HEK293T (cell line): ENCODE results near the gene HLA-E.

Experiments used
- CTCF ChIA-PET: fragments of 350-600 bp; formaldehyde crosslinking; extraction: SDS; loops from one replicate; lab custom pipeline; 2021; ENCODE audit warnings: antibody characterized with exemption, inconsistent platforms; lab: Yijun Ruan, JAX
- POLR2A ChIA-PET: fragments of 350-600 bp; formaldehyde crosslinking; extraction: SDS; loops from one replicate; lab custom pipeline; 2020; ENCODE audit warnings: antibody characterized with exemption, inconsistent platforms; lab: Yijun Ruan, JAX
- DNase-seq: peaks from one replicate; pipeline ENCODE4 v3.0.0; 2012; ENCODE audit warnings: mixed read lengths; ENCODE audit errors: extremely low spot score
- ARNT ChIP-seq: fragments of 450-650 bp; IDR thresholded peaks from 2 replicates; pipeline ENCODE4 v1.6.1; 2017; ENCODE audit warnings: mild to moderate bottlenecking
- BHLHE40 ChIP-seq: fragments of 450-650 bp; IDR thresholded peaks from 2 replicates; pipeline ENCODE4 v1.6.1; 2016; ENCODE audit warnings: mild to moderate bottlenecking, moderate library complexity, borderline replicate concordance
- CTBP1 ChIP-seq: fragments of 450-650 bp; IDR thresholded peaks from 2 replicates; pipeline ENCODE4 v1.6.1; 2016; ENCODE audit warnings: borderline replicate concordance
- ELF4 ChIP-seq: fragments of 450-650 bp; IDR thresholded peaks from 2 replicates; pipeline ENCODE4 v1.6.1; 2017; ENCODE audit warnings: antibody characterized with exemption
- FOXA1 ChIP-seq: fragments of 450-650 bp; IDR thresholded peaks from 2 replicates; pipeline ENCODE4 v1.6.1; 2016; ENCODE audit warnings: mild to moderate bottlenecking
- FOXK2 ChIP-seq: fragments of 450-650 bp; IDR thresholded peaks from 2 replicates; pipeline ENCODE4 v1.6.1; 2016; ENCODE audit warnings: mild to moderate bottlenecking
- FOXM1 ChIP-seq: fragments of 450-650 bp; IDR thresholded peaks from 2 replicates; pipeline ENCODE4 v1.6.1; 2017; ENCODE audit warnings: mild to moderate bottlenecking, borderline replicate concordance
- HDGF ChIP-seq: fragments of 450-650 bp; IDR thresholded peaks from 2 replicates; pipeline ENCODE4 v1.6.1; 2017; ENCODE audit warnings: antibody characterized with exemption, borderline replicate concordance
- L3MBTL2 ChIP-seq: fragments of 450-650 bp; conservative IDR thresholded peaks from 2 replicates; pipeline ENCODE4 v1.6.1; 2016; ENCODE audit warnings: mild to moderate bottlenecking
- LEF1 ChIP-seq: fragments of 450-650 bp; IDR thresholded peaks from 2 replicates; pipeline ENCODE4 v1.6.1; 2017; ENCODE audit warnings: mild to moderate bottlenecking, borderline replicate concordance
- NFRKB ChIP-seq: fragments of 450-650 bp; IDR thresholded peaks from 2 replicates; pipeline ENCODE4 v1.6.1; 2016; ENCODE audit warnings: mild to moderate bottlenecking, moderate library complexity
- PKNOX1 ChIP-seq: fragments of 450-650 bp; IDR thresholded peaks from 2 replicates; pipeline ENCODE4 v1.6.1; 2016
- SP1 ChIP-seq: fragments of 450-650 bp; IDR thresholded peaks from 2 replicates; pipeline ENCODE4 v1.6.1; 2017
- SUZ12 ChIP-seq: fragments of 450-650 bp; IDR thresholded peaks from 2 replicates; pipeline ENCODE4 v1.6.1; 2016; ENCODE audit warnings: mild to moderate bottlenecking
- TARDBP ChIP-seq: fragments of 450-650 bp; IDR thresholded peaks from 2 replicates; pipeline ENCODE4 v1.6.1; 2016
- ZNF384 ChIP-seq: fragments of 450-650 bp; IDR thresholded peaks from 2 replicates; pipeline ENCODE4 v1.6.1; 2016

HLA-E gene

GRCh38 chr6:30500421-30501355 lies 11.4 kb downstream of the HLA-E start:
- TF ChIP-seq NFRKB (no peak), FOXM1 (no peak), PKNOX1 (no peak), CTBP1 (no peak), SP1 (no peak), ZNF384 (no peak), ARNT (no peak), LEF1 (no peak), SUZ12 (no peak)
- ChIA-PET CTCF (interaction anchor here (0.9 to 1.7 kb wide), 2 partner anchors 8 to 44 kb away, joined by 3 to 4 read pairs; no protein-coding TSS in a partner anchor), POLR2A (interaction anchor here (1.2 kb wide), 1 partner anchor 7 kb away, joined by 3 read pairs; no protein-coding TSS in a partner anchor)
- DNase-seq: no peak

- no peak for DNase-seq
- CTCF ChIA-PET: no interaction called here
These were observed 18.8 kb downstream of the HLA-E start for GRCh38 chr6:30507849-30508827.

GRCh38 chr6:30508890-30509736 lies 19.8 kb downstream of the HLA-E start:
- no peak for TF ChIP-seq PKNOX1
- no peak for TF ChIP-seq TARDBP
- TF ChIP-seq SUZ12: no peak
- no peak for TF ChIP-seq ZNF384
- TF ChIP-seq BHLHE40: no peak
- no peak for TF ChIP-seq NFRKB
- TF ChIP-seq SP1: no peak
- TF ChIP-seq L3MBTL2: no peak
- no peak for TF ChIP-seq LEF1
- no peak for TF ChIP-seq ARNT
- no peak for TF ChIP-seq FOXM1
- no peak for TF ChIP-seq HDGF
- no peak for TF ChIP-seq ELF4
- no peak for TF ChIP-seq CTBP1
- no peak for TF ChIP-seq FOXK2
- TF ChIP-seq FOXA1: no peak
- DNase-seq: no peak
- CTCF ChIA-PET: no interaction called here
- POLR2A ChIA-PET: no interaction called here

More at GRCh38 chr6:30507849-30508827, 18.8 kb downstream of the HLA-E start:
- POLR2A ChIA-PET: no interaction called here
- no peak for TF ChIP-seq BHLHE40
- TF ChIP-seq L3MBTL2: no peak
- TF ChIP-seq ZNF384: no peak
- TF ChIP-seq FOXA1: no peak
- no peak for TF ChIP-seq SP1

- no peak for DNase-seq
- POLR2A ChIA-PET: no interaction called here
- CTCF ChIA-PET: interaction anchor here (0.8 kb wide), 2 partner anchors 22 to 31 kb away, joined by 4 read pairs; no protein-coding TSS in a partner anchor
- TF ChIP-seq CTBP1 (no peak), SUZ12 (no peak), NFRKB (no peak), SP1 (no peak), FOXA1 (no peak), BHLHE40 (no peak), ELF4 (no peak), HDGF (no peak), TARDBP (no peak), L3MBTL2 (no peak), ZNF384 (no peak), FOXM1 (no peak), PKNOX1 (no peak), LEF1 (no peak), FOXK2 (no peak)
These were observed 21.3 kb downstream of the HLA-E start for GRCh38 chr6:30510419-30511168.
